ENCODE data around the gene NFASC.

GRCh38 chr1:205058853-205059252 lies 188.2 kb downstream of the NFASC start:
- TF ChIP-seq CTCF (IDR thresholded peaks at IDR 0.05; ENCODE audit: low read depth, low read length, poor library complexity, severe bottlenecking) (no peak), EZH2phosphoT487 (IDR thresholded peaks at IDR 0.05; ENCODE audit: borderline replicate concordance, low read length) (no peak)
